GM18519 (cell line): ENCODE data around the gene STIM1.
"Not testable (repeated sequence)": the region's sequence is repeated elsewhere in the genome, so short reads cannot be mapped to it uniquely, and the experiment has no call there.

Experiments used
- ATAC-seq: cut with Tn5 transposase; IDR thresholded peaks from one replicate; pipeline ENCODE4 v1.9.1; 2021; ENCODE audit warnings: mild to moderate bottlenecking, moderate library complexity; ENCODE audit not compliant: unreplicated experiment, low FRiP score

STIM1 gene

DNA sequence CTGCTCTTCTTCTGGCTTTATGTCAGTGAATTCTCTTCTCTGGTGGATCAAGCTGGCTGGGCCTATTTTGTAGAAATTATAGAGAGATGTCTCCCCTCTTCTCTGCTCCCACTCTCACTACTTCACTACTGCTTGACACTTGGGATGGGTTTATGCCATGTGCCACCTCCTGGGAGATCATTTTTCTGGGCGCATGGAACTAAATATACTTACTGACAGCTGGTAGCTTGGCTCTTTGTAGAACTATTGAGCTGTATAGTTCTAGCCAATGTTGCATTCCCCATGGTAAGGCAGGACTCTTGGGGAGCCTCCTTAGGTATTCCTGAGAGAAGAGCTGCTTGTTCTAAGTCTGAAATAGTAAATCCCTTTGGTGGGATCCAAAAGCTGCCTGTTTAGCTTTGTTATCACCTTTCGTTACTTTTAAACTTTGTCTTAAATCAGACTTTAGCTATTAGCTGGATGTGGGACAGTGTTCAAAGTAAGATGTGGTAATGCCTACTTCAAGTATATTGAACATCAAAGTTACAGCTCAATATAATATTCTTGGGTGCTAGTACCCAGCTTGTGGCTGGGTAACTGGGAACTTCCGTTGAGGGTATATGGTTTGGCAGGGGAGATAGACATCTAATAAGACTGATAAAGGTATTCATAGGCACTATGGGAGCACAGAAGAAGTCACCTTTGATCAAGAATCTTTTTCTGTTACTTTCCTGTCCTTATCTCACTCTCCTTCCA is 151.6 kb downstream of the STIM1 start:
- ATAC-seq: no peak

- no peak for ATAC-seq
Measured at GRCh38 chr11:4008116-4008515, 152.7 kb downstream of the STIM1 start.

- ATAC-seq: not testable (repeated sequence)
Measured at GRCh38 chr11:4016602-4017001, 161.1 kb downstream of the STIM1 start.

DNA sequence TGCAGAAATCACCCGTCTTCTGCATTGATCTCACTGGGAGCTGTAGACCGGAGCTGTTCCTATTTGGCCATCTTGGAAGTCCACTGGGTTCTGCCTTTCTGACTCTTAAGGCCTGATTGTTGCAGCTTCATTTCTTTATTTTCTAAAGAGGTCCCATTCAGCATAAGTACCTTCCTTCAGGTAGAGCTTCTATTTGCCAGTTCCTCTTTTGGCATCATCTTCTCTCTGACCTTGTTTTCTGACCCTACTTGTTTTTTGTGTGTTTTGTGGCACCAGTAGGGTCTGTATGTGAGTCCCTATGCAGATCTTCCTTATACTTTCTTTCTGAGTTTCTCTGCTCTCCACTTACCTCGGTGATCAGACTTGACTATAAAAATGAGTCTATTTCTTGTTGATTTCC is 161.7 kb downstream of the STIM1 start:
- no peak for ATAC-seq

GRCh38 chr11:4018641-4019040 is 163.2 kb downstream of the STIM1 start:
- no peak for ATAC-seq

- ATAC-seq: no peak
Measured at GRCh38 chr11:4019891-4020290, 164.4 kb downstream of the STIM1 start.

DNA sequence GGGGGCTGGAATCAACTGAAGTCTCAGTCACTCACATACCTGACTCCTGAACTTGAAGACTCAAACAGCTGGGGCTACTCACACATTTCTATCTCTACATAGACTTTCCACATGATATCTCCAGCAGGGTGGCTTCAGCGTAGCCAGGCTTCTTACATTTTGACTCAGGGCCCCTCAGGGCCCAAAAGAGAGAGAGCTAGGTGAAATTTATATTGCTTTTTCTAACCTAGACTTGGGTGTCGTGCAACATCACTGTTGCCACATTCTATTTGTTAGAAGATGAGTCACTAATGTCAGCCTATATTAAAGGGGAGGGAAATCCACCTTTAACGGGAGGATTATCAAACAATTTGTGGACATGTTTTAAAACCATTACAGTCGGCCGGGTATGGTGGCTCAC is 167.2 kb downstream of the STIM1 start:
- no peak for ATAC-seq

- no peak for ATAC-seq
Measured at GRCh38 chr11:4025248-4025966, 169.9 kb downstream of the STIM1 start.

DNA sequence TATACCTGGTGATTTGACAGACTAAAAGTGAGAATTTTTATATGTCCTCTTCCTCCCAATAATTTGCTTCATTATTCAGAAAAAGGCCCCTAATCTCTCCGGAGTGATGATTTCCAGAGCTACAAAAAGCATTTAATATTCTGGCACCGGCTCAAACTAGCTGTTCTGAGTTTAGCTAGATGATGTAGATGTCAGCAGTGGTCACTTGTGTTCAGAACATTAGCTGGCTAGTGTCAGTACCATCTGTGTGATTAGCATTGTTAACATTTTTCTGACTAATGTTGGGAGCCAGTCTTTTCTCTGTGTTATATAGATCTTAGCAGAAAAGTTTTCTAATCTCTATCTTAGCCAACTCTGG is 170.5 kb downstream of the STIM1 start:
- ATAC-seq: no peak

GRCh38 chr11:4026389-4026788 is 170.9 kb downstream of the STIM1 start:
- no peak for ATAC-seq

- ATAC-seq: no peak
Measured at GRCh38 chr11:4027746-4028145, 172.3 kb downstream of the STIM1 start.

GRCh38 chr11:4030197-4030596 is 174.7 kb downstream of the STIM1 start:
- no peak for ATAC-seq

- no peak for ATAC-seq
Measured at GRCh38 chr11:4032097-4032496, 176.6 kb downstream of the STIM1 start.

DNA sequence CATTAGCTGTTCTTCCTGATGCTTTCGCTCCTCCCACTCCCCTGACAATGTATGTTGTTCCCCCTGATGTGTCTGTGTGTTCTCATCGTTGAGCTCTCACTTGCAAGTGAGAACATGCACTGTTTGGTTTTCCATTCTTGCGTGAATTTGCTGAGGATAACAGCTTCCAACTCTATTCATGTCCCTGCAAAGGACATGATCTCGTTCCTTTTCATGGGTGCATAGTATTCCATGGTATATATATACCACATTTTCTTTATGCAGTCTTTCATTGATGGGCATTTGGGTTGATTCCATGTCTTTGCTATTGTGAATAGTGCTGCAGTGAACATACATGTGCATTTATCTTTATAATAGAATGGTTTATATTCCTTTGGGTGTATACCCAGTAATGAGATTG is 180.5 kb downstream of the STIM1 start:
- no peak for ATAC-seq

- no peak for ATAC-seq
Measured at GRCh38 chr11:4039011-4039410, 183.5 kb downstream of the STIM1 start.

GRCh38 chr11:4040461-4040860 is 185.0 kb downstream of the STIM1 start:
- ATAC-seq: no peak

DNA sequence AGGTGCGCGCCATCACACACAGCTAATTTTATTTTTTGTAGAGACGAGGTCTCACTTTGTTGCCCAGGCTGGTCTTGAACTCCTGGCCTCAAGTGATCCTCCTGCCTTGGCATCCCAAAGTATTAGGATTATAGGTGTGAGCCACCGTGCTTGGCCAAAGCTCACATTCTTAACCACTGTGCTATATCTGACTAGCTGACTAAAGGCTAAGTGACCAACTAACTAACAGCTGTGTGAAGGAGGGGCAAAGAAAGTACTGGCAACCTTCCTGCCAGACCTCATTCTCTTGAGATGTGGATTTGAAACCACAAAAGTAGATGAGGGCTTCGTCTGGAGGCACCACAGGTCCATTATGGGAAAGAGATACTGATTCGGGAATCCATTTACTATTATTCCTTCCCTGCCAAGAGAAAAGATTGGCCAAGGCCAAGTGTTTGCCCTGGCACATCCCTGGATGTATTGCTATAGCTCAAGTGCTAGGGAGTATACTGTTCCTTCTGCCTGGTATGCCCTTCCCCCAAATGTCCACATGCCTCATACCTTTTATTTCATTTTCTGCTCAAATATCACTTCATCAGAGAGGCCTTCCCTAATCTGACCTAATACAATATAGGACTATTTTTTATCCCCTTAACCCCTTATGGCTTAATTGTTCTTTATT is 186.4 kb downstream of the STIM1 start:
- no peak for ATAC-seq

GRCh38 chr11:4044976-4045646 is 189.6 kb downstream of the STIM1 start:
- no peak for ATAC-seq

DNA sequence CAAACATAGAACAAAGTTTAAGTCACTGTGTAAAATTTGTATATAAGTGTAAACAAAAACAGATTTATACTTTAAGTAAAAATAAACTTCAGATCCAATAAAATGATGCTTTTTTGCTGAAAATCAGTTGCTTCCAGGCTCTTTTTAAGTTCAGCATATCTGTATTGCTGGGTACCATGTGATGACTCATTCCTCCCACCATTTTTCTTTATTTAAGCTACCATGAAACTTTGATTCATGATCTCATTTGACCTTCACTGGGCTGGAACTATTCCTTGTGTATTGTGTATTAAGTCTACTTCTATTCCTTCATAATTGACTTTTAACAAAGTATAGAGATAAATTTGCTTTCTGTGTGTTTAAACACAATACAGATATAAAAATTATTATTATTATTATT is 192.9 kb downstream of the STIM1 start:
- no peak for ATAC-seq

DNA sequence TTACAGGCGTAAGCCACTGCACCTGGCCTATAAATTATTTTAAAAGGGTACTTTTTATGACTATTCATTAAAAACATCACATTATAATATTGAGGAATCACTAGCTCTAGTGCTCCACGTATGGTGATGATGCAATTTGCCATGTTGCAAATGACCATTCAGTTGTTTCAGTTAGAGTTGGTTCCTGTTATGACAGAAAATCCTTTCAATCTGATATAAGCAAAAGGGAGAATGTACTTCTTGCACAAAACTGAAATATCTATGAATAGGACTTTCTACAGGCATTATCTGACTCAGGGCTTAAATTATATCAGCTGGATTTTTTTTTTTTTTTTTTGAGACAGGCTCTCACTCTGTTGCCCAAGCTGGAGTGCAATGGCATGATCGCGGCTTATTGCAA is 193.5 kb downstream of the STIM1 start:
- no peak for ATAC-seq

DNA sequence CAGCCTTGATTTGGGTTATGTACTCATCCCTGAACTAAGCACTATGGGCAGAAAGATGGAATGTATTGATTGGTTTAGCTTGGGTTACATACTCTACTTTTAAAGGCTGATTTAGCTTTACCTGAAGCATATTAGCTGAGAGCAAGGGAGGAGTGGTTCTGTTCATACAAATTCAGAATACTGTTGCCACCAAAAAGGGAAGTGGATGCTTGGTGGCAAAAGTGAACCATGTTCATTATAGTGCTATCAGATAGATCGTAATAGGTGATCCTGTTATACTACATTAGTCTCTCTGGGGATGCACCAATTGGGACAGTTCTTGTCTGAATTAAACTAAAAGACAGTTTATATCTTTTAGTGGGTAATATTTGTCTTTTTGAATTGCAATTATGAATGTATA is 194.7 kb downstream of the STIM1 start:
- no peak for ATAC-seq
